HG03457 (cell line): ENCODE measurements around the gene TSHZ1.

Experiments
- ATAC-seq: cut with Tn5 transposase; IDR thresholded peaks from one replicate; pipeline ENCODE4 v1.9.1; 2021; ENCODE audit warnings: moderate number of reproducible peaks; ENCODE audit not compliant: unreplicated experiment

The TSHZ1 gene

DNA sequence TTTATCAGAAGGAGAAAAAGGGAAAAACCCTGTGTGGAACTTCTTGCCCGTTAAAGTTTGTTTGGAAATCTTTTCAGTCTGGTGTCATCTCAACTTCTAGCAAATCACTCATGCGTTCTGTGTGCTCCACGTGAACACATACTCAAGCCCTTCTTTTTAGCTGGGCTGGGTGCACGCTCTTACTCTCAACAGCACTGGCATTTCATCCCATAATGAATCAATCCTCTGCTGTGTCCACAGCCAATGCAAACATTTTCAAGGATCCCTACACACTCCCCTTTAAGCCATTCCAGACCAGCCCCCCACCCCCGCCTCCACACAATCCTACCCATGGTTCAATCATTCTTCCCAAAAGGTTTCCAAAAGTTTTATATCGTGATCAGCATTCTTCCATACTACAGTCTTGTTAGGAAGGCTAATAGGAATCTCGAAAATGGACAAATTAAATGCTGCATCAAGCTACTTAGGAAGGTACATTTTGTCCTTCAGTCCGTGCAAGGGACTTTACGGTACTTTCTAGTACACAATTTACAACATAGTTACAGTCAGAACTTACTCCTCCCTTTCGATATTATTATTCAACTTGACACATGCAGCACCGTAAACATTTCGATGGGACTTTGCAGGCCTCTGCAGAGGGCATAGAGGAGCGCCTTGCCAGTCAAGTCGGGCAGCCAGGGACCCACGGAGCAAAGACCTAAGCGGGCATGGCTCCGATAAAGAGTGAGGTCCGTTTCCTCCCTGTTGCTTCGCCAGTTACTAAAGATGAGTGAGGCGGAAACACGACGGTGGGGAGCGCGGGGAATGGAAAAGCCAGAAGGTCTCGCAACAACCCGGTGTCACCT is 3.1 kb upstream of the TSHZ1 start:
- ATAC-seq = peak; percentile 6

DNA sequence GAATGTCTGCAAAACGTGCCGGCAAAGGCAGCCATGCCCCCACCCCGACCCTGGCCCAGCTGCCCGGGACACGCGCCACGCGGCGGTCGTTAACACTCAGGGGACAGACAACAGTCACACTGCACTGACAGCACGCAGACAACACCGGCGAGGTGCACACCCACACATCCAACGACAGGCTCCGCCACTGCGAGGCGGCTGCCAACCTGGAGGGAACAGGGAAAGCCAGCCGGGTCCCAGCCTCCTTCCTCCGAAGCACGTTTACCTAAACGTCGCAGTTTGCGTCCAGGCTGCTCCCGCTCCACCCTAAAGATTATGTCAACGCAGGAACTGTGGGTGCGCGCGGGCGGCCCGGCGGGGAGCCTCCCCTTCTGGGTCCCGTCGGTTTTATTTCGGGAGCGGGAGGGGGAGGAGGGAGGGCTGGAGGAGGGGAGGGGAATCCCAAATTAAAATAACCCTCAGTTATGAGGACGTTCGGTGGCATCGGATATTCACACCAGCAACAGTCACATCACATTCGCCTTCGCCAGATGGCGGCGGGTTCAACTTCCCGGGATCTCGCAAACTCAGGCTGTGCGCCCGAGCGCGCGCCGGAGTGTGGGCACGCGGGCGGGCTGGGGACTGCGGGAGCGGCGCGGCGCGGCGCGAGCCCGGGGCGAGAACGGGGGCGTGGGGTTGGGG is 2.3 kb upstream of the TSHZ1 start:
- peak; percentile 1 for ATAC-seq

DNA sequence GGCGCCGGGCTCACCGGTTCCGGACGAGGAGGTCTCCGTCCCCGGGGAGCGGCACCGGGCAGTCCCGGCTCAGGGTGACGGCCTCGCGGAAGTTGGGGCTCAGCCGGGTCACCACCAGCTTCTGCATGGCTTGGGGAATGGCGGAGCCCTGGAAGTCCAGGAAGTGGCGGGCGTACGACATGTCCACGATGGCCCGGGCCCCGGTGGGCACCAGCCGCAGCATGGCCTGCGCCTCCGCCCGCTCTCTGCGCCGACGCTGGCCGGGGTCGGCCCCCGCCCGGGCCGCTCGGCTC is 1.8 kb upstream of the TSHZ1 start:
- peak; percentile 17 for ATAC-seq

DNA sequence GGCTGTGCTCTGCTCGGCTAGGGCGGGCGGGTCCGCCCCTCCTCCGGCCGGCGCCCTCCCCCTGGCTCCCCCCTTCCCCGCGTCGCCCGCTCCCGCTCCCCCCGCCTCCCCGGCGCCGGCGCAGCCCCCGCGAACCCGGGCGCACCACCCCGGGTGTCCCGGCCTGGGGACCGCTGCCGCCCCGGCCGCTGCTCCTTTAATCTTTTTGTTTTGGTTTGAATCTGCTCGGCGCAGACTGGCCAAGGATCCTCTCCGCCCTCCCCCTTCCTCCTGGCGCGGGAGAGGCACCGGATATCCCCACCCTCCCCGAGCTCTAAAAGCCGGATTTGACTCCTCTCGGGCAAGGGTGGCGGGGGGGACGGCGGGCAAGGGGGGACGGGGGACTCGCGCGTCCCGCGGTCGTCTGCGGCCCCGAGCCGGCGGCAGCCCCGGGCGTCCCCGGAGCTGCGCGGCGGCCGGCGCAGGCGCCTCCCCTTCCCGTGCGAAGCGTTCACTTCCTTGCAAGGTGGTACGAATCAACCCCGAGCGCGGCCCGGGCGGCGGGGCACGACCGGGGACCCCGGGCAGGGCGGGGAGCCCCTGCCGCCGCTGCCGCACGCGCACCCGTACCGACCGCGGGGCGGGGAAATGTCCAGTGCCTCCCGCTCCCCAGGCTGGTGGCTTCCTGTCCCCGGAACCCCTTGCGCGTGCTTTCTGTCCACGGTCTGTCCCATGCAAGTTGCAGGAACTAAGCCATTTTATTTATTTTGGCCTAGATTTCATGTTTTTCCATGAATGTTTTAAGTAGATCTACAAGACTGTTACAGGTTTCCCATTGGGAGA is 1.3 kb upstream of the TSHZ1 start, which contains the start of gene PTGR3:
Gene PTGR3, minus strand, starts transcription at position 11 of the 822 bp plus-strand sequence. CDS start 81 bp downstream, outside the sequence.
- ATAC-seq = peak; percentile 37

DNA sequence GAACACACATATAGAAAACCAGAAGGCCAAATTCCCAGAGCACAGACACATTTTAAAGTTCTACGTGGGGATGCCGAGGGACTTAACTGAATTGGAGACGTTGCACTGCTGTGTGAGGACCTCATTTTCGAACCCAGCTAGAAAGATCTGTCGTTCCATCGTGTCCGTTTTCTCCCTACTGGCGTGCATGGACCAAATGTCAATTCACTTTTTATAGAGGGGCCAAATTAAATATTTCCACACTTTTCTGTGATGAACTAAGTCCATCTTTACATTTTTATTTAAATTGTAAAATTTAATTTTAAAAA is 692 bp upstream of the TSHZ1 start:
- ATAC-seq = no peak

DNA sequence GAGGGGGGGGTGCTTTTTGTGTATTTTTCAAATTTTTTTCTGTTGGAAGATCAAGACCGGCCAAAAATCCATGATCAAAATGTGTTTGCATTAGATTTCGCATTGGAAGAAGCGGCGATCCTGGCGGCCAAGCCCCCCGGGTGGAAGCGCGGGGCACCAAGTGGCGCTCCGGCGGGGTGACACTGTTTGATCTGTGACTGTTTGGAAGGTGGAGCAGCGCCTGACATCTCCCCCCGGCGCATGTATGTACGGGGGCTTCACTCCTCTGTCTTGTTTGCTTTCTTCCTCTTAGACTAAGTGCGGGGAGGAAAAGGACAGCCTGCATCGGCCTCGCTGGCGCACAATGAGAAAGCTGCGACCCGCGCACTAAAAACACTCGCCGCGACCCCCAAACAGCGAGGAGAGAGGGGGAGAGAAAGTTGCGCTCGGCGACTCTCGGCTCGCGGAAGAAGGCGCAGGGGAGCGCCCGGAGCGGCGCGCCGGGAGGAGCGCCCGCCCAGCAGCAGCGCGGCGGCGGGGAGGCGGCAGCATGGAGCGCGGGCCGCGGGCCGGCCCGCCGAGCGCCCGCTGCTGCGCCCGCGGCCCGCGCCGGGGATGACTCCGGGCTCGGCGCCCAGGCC is 515 bp downstream of the TSHZ1 start:
- ATAC-seq = no peak

DNA sequence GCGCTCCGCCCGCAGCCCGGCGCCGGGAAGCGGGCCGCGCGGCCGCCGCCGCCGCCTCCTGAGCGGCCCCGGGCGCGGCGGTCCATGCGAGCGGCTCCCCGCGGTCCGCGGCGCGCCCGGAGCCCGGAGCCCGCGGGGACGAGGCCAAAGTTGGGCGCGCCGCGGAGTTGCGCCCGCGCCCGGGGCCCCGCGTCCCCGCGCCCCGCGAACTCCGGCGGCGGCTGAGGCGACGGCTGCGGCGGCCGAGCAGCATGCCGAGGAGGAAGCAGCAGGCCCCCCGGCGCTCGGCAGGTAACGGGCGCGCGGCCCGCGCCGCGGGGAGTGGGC is 992 bp downstream of the TSHZ1 start:
- no peak for ATAC-seq

DNA sequence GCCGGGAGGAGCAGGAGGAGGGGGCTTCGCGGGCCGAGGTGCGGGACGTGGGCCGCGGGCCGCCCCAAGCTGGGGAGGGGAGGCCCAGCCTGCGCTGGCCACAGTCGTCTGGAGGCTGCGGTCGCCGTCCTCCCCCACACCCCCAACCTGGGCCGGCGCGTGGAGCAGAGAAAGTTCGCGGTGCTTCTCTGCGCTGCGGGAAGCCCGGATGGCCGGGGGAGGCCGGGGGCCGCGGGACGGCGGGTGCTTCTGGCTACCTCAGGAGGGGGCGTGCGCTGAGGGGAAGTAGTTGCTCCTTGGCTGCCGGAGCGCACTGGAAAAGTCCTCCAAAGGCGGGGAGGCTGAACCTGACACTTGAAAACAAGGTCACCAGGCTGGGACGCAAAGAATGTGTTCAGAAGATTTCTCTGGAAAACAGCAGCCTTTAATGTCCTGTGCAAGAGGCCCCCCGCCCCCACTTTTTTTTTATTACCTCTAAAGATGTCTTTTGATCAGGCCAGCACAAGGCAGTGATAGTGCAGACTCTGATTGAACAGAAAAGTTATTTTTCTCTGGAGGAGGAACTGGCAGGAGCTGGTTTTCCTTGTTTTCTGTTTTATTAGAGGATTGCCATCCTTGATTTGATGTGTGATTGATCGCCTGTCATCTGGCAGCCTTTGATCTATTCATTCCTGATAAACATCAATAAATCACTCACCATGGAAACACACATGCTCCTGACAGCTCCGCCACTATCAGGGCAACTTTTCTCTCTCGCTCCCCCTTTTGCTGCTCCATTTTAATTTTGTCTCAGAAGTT is 1.6 kb downstream of the TSHZ1 start:
- no peak for ATAC-seq

DNA sequence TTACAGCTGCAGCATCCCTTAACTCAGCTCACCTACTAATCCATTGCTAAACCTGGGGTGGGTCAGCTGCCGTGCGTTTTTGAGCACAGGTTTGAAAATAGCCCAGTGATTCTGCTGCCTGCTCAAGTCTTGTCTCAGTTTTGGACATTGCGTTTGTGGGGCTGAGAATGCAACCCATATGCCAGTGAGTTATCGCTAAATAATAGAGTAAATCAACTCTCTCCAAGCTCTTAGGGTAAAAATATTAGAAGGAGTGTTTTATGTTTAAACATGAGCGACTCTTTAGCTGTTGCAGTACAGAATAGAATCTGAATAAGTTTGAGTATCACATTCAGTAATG is 2.1 kb downstream of the TSHZ1 start:
- ATAC-seq = no peak

DNA sequence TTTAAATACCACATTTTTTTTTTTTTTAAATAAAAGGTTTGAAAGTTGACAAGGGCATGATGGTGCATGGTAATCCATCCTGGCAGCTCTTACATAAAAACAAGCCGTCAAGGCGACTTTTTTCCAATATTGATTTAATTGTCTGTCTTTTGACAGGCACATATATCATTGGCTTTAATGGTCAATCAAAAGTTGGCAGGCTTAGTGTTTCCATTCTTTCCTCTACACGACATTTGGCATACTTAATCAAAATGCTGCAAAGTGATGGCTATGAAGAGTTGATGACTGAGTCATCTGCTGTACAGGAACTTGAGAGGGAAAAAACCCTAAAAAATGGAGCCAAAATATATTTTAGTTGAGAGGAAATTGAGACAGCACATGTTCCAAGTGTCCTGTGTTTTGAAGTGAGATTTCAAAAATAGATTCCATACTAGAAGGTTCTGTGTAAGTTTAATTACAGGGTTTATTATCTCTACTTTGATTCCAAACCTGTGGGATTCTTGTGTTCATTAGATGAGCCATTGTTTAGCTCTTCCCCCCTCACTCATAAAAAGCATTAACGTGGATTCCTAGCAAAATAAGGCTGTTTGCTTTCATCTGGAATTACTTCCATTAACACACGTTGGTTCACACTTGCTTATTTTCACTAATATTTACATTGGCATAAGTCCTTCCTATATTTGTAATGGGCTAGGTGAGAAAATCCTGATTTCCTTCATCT is 3.2 kb downstream of the TSHZ1 start:
- ATAC-seq = no peak

DNA sequence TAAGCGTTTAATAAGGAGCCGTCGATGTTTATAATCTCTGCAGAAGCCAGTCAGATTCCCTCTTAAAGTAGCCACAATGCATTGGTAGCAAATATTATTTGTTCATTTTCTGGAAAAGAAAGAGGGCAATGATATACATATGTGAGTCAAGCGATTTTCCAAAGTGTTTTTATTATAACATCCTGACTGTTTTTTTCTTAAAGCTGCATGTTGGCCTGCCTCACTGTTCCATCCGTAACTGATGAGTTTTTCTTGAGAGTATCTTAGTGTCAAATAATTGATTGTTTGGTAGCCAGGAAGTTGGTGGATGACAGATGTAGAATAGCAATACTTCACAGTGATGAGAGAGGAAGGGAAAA is 3.7 kb downstream of the TSHZ1 start:
- no peak for ATAC-seq

DNA sequence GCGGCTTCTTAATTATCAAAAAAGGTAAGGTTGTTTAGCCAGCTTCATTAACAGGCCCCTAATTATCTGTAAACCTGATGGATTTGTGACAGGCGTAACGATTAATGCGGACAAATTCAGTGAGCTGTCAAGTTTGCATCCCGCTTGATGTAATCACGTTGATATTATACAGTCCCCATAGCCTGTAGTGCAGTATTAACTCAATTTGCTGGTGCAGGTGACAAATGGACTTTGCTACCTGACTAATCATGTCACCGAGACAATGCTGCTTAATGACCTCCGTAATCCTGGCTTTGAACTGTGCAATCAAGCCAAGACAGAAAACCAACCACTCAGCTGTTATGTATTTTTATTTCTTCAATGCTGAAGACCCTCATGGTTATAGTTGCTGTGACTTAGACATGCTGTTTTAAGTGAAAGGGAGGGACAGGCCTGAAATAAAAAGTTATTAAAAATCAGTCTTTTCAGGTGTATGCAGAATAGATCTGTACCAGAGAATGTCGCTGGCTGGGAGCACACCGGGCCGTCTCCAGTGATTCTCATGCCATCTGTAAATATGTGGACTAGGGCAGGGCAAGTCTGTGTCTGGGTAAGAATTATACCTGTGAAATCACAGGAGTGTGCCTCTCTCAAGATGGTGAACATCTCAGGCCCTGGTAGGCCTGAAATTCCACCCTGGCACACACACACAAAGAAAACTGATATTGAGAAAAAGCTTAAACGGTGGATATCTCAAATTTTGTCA is 4.3 kb downstream of the TSHZ1 start:
- ATAC-seq = no peak

DNA sequence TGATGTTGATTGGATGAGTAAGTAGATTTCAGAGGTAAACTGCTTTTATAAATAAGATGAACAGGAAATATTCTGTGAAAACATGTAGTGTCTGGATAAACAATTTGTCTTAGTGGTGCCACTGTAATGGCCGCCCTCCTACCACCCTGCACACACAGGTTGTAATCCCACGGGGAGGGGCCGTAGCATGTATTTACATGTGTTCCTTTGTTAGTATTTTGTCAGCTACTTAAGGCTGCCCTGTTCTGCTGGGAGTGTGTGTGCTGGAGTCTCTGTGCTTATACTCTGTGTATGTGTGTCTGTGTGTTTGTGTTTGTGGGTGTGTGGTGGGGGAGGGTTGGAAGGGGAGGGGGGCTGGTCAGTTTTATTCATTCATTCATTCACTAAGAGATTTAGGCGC is 5.1 kb downstream of the TSHZ1 start:
- no peak for ATAC-seq

DNA sequence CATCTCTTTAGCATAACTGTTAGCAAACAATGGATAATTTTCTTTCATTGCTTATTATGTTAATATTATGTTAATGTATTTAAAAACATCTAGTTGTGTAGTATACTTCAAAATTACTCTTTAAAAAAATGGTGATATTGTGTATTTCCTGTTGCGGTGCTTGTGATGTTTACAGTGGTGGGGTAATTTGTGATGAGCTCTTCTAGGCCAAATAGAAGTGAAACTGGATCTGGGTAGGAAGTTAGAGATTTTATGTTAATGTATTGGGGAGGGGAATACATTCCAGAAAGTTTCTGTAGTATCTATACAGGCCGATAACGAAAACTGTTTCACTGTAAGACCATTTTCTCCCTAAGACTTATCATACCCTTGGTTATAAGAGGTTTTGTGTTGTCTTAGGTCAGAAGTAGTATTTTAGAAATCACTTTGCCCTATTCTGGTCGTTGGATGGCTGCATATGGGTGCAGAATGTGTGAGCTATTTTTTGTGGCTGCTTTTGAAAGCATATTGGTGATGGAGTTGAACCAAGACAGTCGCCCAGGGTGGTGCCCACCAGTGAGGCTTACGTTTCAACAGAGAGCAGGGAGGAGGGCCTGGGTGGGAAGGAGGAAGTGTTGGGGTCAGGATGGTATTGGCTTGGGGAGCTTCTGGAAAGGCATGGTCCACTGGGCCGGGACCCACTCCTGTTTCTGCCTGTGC is 5.8 kb downstream of the TSHZ1 start:
- no peak for ATAC-seq

DNA sequence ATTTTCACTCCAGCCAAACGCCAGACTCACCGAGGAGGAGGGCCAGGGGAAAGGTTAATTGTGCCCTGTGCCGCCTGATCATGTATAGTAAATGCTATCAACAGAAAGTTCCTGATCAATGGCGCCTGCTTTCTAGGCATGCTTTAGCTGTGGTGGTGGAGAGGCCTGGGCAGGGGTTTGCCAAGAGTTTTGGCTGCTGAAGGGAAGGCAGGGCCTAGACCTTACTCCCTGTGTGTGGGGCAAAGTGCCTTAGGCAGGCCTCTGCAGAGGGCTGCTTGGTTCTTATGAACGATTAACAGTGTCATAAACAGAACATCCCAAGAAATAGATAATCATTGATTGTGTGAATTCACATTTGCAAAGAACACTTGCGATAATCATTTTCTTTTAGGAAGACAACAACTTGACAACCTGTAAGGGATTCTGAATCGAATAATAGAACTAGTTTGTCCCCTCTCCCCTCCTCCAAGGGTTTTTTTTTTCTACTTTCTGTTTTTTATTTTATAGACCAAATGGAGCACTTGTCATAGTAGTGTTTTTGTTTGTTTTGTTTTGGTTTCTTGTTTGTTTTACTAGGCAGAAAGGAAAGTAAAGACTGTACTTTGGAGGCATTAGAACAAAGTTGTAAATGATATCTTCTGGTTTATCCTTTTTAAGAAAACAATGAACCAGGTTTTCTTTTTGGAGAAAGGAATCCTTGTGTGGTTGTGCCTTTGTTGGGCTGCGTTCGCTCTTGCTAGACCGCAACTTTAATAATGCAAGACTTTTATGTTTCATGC is 6.5 kb downstream of the TSHZ1 start:
- no peak for ATAC-seq

DNA sequence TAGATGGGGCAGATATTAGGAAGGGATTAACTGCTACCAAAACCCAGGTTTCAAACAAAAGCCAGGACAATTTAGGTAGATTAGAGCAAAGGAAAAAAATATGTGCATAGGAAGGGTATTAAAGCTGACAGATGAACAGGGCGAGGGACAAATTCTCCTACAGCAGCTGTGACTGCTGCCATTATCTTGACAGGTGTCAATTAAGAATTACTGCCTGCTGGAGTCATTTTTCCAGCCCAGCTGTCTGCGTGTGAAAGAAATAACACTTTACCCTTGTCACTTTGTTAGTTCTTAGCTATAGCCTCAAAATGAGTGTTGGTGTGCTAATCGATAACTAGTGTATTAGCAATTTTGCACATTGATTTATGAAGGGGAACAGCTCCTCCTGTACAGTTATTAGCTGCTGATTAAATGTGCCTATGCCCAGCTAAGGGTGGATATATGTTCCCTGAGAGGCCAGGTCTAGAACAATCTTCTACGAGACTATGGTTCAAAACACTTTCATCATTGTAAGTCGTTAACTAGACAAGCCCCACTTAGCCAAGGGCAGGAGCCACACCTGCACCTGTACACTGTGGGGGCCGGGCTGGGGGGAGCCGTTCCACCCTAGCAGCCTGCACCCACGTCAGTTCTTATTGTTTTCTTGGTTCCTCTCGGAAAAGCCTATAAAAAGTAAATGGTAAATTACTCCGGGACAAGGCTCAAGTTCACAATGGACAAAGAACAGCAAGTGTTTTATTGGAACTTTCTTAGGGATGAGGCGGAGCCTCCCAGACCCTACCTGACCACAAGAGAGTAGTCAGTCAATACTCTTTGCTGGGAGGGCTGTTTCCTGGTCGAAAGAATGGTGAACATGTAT is 7.7 kb downstream of the TSHZ1 start:
- no peak for ATAC-seq

DNA sequence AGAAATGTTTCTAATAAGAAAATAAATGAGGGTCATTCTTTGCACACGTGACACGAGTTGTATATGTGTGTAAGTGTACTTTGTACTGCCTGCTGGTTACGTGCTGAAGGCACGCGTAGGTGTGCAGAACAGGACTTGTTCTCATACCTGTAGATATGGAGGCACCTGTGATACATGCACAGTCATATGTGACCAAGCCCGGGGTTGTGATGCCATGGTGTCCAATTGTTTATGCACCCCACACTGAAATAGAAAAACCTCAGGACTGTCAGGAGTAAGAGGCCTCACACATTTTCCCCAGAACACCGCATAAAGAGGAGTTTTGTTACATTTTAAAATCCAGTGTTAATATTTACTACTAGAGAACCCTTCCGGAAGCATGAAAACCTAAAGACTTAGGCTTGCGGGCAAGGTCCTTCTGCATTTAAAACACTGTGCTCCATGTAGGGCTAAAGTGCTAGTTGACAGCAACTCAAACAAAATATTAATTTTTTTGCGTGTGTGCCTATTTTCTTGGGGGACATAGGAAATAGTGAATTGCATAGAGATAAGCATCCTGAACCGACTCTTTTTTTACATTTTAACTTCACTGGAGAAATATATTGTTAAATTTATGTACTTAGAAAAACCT is 9.3 kb downstream of the TSHZ1 start:
- ATAC-seq = no peak
